Ureter (tissue), 1 donor: ENCODE results near the gene NUDT3. TPM values are rescaled to one million over a fixed set of nuclear protein-coding genes. Genes with fewer than 3 reads are reported as not detected.
"Not testable (repeated sequence)": the region's sequence is repeated elsewhere in the genome, so short reads cannot be mapped to it uniquely, and the experiment has no call there.

Source experiments
- DNase-seq: peaks from one replicate; pipeline ENCODE4 v3.0.0-alpha.2; 2020; ENCODE audit warnings: low spot score
- total RNA-seq: library from RNA; stranded (reverse); gene quantifications from one replicate; pipeline ENCODE4 v1.2.4, GENCODE V29; 2023
- donor health status: DM: yes; HTN: yes; CAD: no.

Gene NUDT3
- total RNA-seq: 57.0 TPM

- peak; percentile 94 for DNase-seq
Observed at GRCh38 chr6:34392497-34393190, at the start of gene NUDT3. TSS of gene NUDT3 (minus strand) at chr6:34392669. CDS start at chr6:34392362, 307 bp downstream.

GRCh38 chr6:34441526-34441925 is 49.1 kb upstream of the NUDT3 start:
- DNase-seq: no peak

- DNase-seq: no peak
Observed at GRCh38 chr6:34439442-34439841, 47.0 kb upstream of the NUDT3 start.

- no peak for DNase-seq
Observed at GRCh38 chr6:34438705-34439104, 46.2 kb upstream of the NUDT3 start.

GRCh38 chr6:34437644-34437970 is 45.1 kb upstream of the NUDT3 start:
- DNase-seq: no peak

- no peak for DNase-seq
Observed at GRCh38 chr6:34436803-34437643, 44.6 kb upstream of the NUDT3 start.

- DNase-seq: no peak
Observed at GRCh38 chr6:34435916-34436315, 43.4 kb upstream of the NUDT3 start.

GRCh38 chr6:34425498-34426410 is 33.3 kb upstream of the NUDT3 start, which contains the start of gene RPS10:
TSS of gene RPS10 (minus strand) at chr6:34426069. CDS start at chr6:34425221, 848 bp downstream.
- peak; percentile 94 for DNase-seq

- DNase-seq: no peak
Observed at GRCh38 chr6:34425132-34425497, 32.6 kb upstream of the NUDT3 start.

- DNase-seq: no peak
Observed at GRCh38 chr6:34424200-34425131, 32.0 kb upstream of the NUDT3 start.

- DNase-seq: no peak
Observed at GRCh38 chr6:34423254-34423653, 30.8 kb upstream of the NUDT3 start.

- DNase-seq: no peak
Observed at GRCh38 chr6:34418367-34418766, 25.9 kb upstream of the NUDT3 start.

GRCh38 chr6:34416877-34417371 is 24.5 kb upstream of the NUDT3 start:
- DNase-seq: no peak

- DNase-seq: peak; percentile 62
Observed at GRCh38 chr6:34414999-34415858, 22.8 kb upstream of the NUDT3 start.

GRCh38 chr6:34412643-34413214 is 20.3 kb upstream of the NUDT3 start:
- DNase-seq: no peak

GRCh38 chr6:34412016-34412415 is 19.5 kb upstream of the NUDT3 start:
- no peak for DNase-seq

- not testable (repeated sequence) for DNase-seq
Observed at GRCh38 chr6:34407915-34408314, 15.4 kb upstream of the NUDT3 start.

- DNase-seq: no peak
Observed at GRCh38 chr6:34396518-34396917, 4.0 kb upstream of the NUDT3 start.

GRCh38 chr6:34393966-34394305 is 1.5 kb upstream of the NUDT3 start:
- no peak for DNase-seq
